H9 (cell line): ENCODE measurements around the gene CDK5RAP1. TPM values are rescaled to one million over a fixed set of nuclear protein-coding genes. Genes with fewer than 3 reads are reported as not detected.

Source experiments
- DNase-seq: peaks from one replicate; pipeline ENCODE4 v3.0.0-alpha.2; 2017
- H2AFZ ChIP-seq: one replicate; pipeline ENCODE4 v1.6.1; 2013; ENCODE audit warnings: mild to moderate bottlenecking, low read length, control low read depth, moderate library complexity
- H2AK5ac ChIP-seq: 2 replicates; pipeline ENCODE4 v1.6.1; 2013; ENCODE audit warnings: low read length, control low read depth, mixed read lengths; ENCODE audit not compliant: insufficient read length
- H2BK120ac ChIP-seq: one replicate; pipeline ENCODE4 v1.6.1; 2013; ENCODE audit warnings: low read depth, mild to moderate bottlenecking, low read length, control low read depth, inconsistent platforms; ENCODE audit not compliant: poor library complexity, severe bottlenecking
- H2BK12ac ChIP-seq: 2 replicates; pipeline ENCODE4 v1.6.1; 2013; ENCODE audit warnings: low read length, control low read depth, mixed read lengths, low read depth; ENCODE audit not compliant: insufficient read length
- H2BK15ac ChIP-seq: 2 replicates; pipeline ENCODE4 v1.6.1; 2013; ENCODE audit warnings: low read depth, low read length, control low read depth
- H2BK20ac ChIP-seq: one replicate; pipeline ENCODE4 v1.6.1; 2013; ENCODE audit warnings: low read depth, mild to moderate bottlenecking, low read length, control low read depth, inconsistent platforms; ENCODE audit not compliant: poor library complexity, severe bottlenecking
- H2BK5ac ChIP-seq: 2 replicates; pipeline ENCODE4 v1.6.1; 2013; ENCODE audit warnings: low read length, control low read depth, mixed read lengths; ENCODE audit not compliant: insufficient read length
- H3K14ac ChIP-seq: 2 replicates; pipeline ENCODE4 v1.6.1; 2013; ENCODE audit warnings: low read length, control low read depth; ENCODE audit not compliant: insufficient read depth
- H3K18ac ChIP-seq: 2 replicates; pipeline ENCODE4 v1.6.1; 2013; ENCODE audit warnings: low read depth, mild to moderate bottlenecking, mixed read lengths, low read length, control low read depth; ENCODE audit not compliant: insufficient read length
- H3K23ac ChIP-seq: 2 replicates; pipeline ENCODE4 v1.6.1; 2013; ENCODE audit warnings: low read length, control low read depth, mixed read lengths, low read depth; ENCODE audit not compliant: insufficient read length
- H3K23me2 ChIP-seq: 2 replicates; pipeline ENCODE4 v1.6.1; 2013; ENCODE audit warnings: low read depth, mild to moderate bottlenecking, mixed read lengths, low read length, control low read depth; ENCODE audit not compliant: insufficient read length, poor library complexity, severe bottlenecking
- H3K27ac ChIP-seq: 2 replicates; pipeline ENCODE4 v1.5.1; 2013; ENCODE audit warnings: low read length, control low read depth, mixed read lengths, low read depth; ENCODE audit not compliant: insufficient read length
- H3K27me3 ChIP-seq: 2 replicates; pipeline ENCODE4 v1.6.1; 2013; ENCODE audit warnings: low read length, control low read depth, inconsistent platforms; ENCODE audit not compliant: insufficient read depth
- H3K4ac ChIP-seq: 2 replicates; pipeline ENCODE4 v1.6.1; 2013; ENCODE audit warnings: low read depth, mild to moderate bottlenecking, control low read depth, inconsistent platforms, low read length, moderate library complexity
- H3K4me1 ChIP-seq: 2 replicates; pipeline ENCODE4 v1.6.1; 2013; ENCODE audit warnings: low read length, control low read depth, inconsistent platforms; ENCODE audit not compliant: insufficient read depth
- H3K4me2 ChIP-seq: 2 replicates; pipeline ENCODE4 v1.6.1; 2013; ENCODE audit warnings: low read length, control low read depth, mixed read lengths; ENCODE audit not compliant: insufficient read length, insufficient read depth
- H3K56ac ChIP-seq: 2 replicates; pipeline ENCODE4 v1.6.1; 2013; ENCODE audit warnings: low read depth, mild to moderate bottlenecking, mixed read lengths, low read length, control low read depth; ENCODE audit not compliant: insufficient read length
- H3K79me1 ChIP-seq: 2 replicates; pipeline ENCODE4 v1.6.1; 2013; ENCODE audit warnings: low read depth, mild to moderate bottlenecking, moderate library complexity, low read length, control low read depth, inconsistent platforms; ENCODE audit not compliant: insufficient read depth, poor library complexity, severe bottlenecking
- H3K79me2 ChIP-seq: 2 replicates; pipeline ENCODE4 v1.6.1; 2013; ENCODE audit warnings: low read length, control low read depth, inconsistent platforms; ENCODE audit not compliant: insufficient read depth
- H3K9ac ChIP-seq: 2 replicates; pipeline ENCODE4 v1.6.1; 2013; ENCODE audit warnings: low read length, control low read depth, mixed read lengths; ENCODE audit not compliant: insufficient read length; ENCODE audit errors: extremely low read depth
- H3K9me3 ChIP-seq: one replicate; pipeline ENCODE4 v1.6.1; 2013; ENCODE audit warnings: low read depth, low read length, inconsistent platforms; ENCODE audit not compliant: control insufficient read depth
- H3T11ph ChIP-seq: one replicate; pipeline ENCODE4 v1.6.1; 2013; ENCODE audit warnings: mild to moderate bottlenecking, low read length, control low read depth, inconsistent platforms
- H4K20me1 ChIP-seq: one replicate; pipeline ENCODE4 v1.6.1; 2013; ENCODE audit not compliant: control insufficient read depth, insufficient read length, insufficient read depth
- H4K5ac ChIP-seq: 2 replicates; pipeline ENCODE4 v1.6.1; 2013; ENCODE audit warnings: low read depth, mild to moderate bottlenecking, mixed read lengths, low read length, control low read depth; ENCODE audit not compliant: insufficient read length
- H4K8ac ChIP-seq: replicated peaks from 2 replicates; pipeline ENCODE4 v1.6.1; 2013; ENCODE audit warnings: low read length, control low read depth, mixed read lengths, low read depth; ENCODE audit not compliant: insufficient read length
- H4K91ac ChIP-seq: 2 replicates; pipeline ENCODE4 v1.6.1; 2013; ENCODE audit warnings: low read depth, mild to moderate bottlenecking, moderate library complexity, mixed read lengths, low read length, control low read depth; ENCODE audit not compliant: insufficient read length
- H3K27ac Mint-ChIP-seq, 3 experiments: 2 replicates in 2 of 3; 3 replicates in 1 of 3; pipeline ENCODE4 v1.8.0; 2020 to 2021; ENCODE audit warnings: mixed read lengths in 3 of 3, mild to moderate bottlenecking in 1 of 3, moderate library complexity in 1 of 3
- H3K27me3 Mint-ChIP-seq: 2 replicates; pipeline ENCODE4 v1.8.0; 2021; ENCODE audit warnings: low read depth, mild to moderate bottlenecking, moderate library complexity, mixed read lengths
- H3K36me3 Mint-ChIP-seq, 3 experiments: 2 replicates in 2 of 3; 3 replicates in 1 of 3; pipeline ENCODE4 v1.8.0; 2020 to 2021; ENCODE audit warnings: low read depth in 3 of 3, mixed read lengths in 3 of 3; ENCODE audit not compliant: insufficient read depth in 1 of 3
- H3K4me1 Mint-ChIP-seq, 2 experiments: 2 replicates each; pipeline ENCODE4 v1.8.0; 2020; ENCODE audit warnings: mixed read lengths in 2 of 2
- H3K4me3 Mint-ChIP-seq, 2 experiments: 2 replicates in 1 of 2; 3 replicates in 1 of 2; pipeline ENCODE4 v1.8.0; 2020 to 2021; ENCODE audit warnings: mild to moderate bottlenecking in 2 of 2, mixed read lengths in 2 of 2, moderate library complexity in 1 of 2
- H3K9me3 Mint-ChIP-seq, 2 experiments: 2 replicates in 1 of 2; 3 replicates in 1 of 2; pipeline ENCODE4 v1.8.0; 2020; ENCODE audit warnings: mild to moderate bottlenecking in 2 of 2, mixed read lengths in 2 of 2, moderate library complexity in 1 of 2
- CTCF ChIP-seq: fragments of 200-600 bp; sonication (generic); conservative IDR thresholded peaks from 3 replicates; pipeline ENCODE4 v1.8.0; 2021; ENCODE audit warnings: antibody characterized with exemption, mild to moderate bottlenecking
- WGBS: extraction: QIAGEN DNeasy Blood & Tissue Kit; methylation state at CpG from one replicate; pipeline ENCODE4 v1.1.7; 2013; ENCODE audit warnings: missing lambda C conversion rate, low lambda C conversion rate, mixed read lengths; ENCODE audit not compliant: insufficient read length; ENCODE audit errors: extremely low coverage; 5-methylcytosine and 5-hydroxymethylcytosine counted together
- total RNA-seq: library from RNA; stranded (reverse); gene quantifications from 2 replicates; pipeline ENCODE4 v1.2.1, GENCODE V29; 2021

Gene CDK5RAP1
- total RNA-seq, 1 experiment from 2014 or later: 66.4 TPM

- no peak overlapping the region for H3K27ac Mint-ChIP-seq
- Histone ChIP-seq H2AFZ (no peak overlapping the region), H4K5ac (no peak overlapping the region), H3K23ac (no peak overlapping the region), H3K9me3 (no peaks in the 10 kb centered on the region), H3K23me2 (no peaks in the 10 kb centered on the region), H2BK5ac (no peak overlapping the region), H3K4me2 (no peak overlapping the region), H3K14ac (no peak overlapping the region), H3K79me2 (no peaks in the 10 kb centered on the region), H4K20me1 (no peaks in the 10 kb centered on the region), H2BK120ac (no peak overlapping the region), H2BK15ac (no peak overlapping the region), H2BK12ac (no peak overlapping the region), H3K27me3 (peaks cover 6% of the 10 kb centered on the region; the same call in 1 of the 2 replicates), H3K79me1 (no peaks in the 10 kb centered on the region), H3K18ac (no peak overlapping the region), H3K56ac (no peak overlapping the region), H3K9ac (no peak overlapping the region), H3K4me1 (no peaks in the 10 kb centered on the region), H2AK5ac (no peak overlapping the region), H4K8ac (no peak overlapping the region), H3T11ph (no peak overlapping the region), H2BK20ac (no peak overlapping the region), H3K27ac (no peak overlapping the region), H3K4ac (no peak overlapping the region), H4K91ac (no peak overlapping the region)
- DNase-seq: no peak
- peaks cover 0 to 5% (median 4%) of the 10 kb centered on the region in 3 experiments; a peak in 2 of 7 replicates for H3K36me3 Mint-ChIP-seq
- no peak for TF ChIP-seq CTCF
- peaks cover 14% of the 10 kb centered on the region for H3K27me3 Mint-ChIP-seq
- no peak overlapping the region for H3K4me3 Mint-ChIP-seq
- H3K9me3 Mint-ChIP-seq: no peaks in the 10 kb centered on the region
- peaks cover 0 to under 1% of the 10 kb centered on the region in 2 experiments; a peak in 1 of 4 replicates for H3K4me1 Mint-ChIP-seq
- no CpG with 5 or more reads among the region's 12 CpGs for WGBS
Measured at GRCh38 chr20:33437141-33437911, 36.0 kb upstream of the CDK5RAP1 start.
